GM12873 (cell line): Measurements from ENCODE around the gene TTF2.

Source experiments
- CTCF ChIP-seq: IDR thresholded peaks from 2 replicates; pipeline ENCODE4 v1.5.1; 2012; ENCODE audit warnings: low read depth, mild to moderate bottlenecking, moderate library complexity, low read length, control low read depth; ENCODE audit not compliant: insufficient read depth; ENCODE audit errors: missing control alignments

TTF2 gene

GRCh38 chr1:117136749-117137148 lies 76.6 kb downstream of the TTF2 start:
- TF ChIP-seq CTCF: no peak

GRCh38 chr1:117137281-117137855 lies 77.2 kb downstream of the TTF2 start:
- TF ChIP-seq CTCF: no peak

GRCh38 chr1:117138106-117138505 lies 78.0 kb downstream of the TTF2 start:
- no peak for TF ChIP-seq CTCF

- no peak for TF ChIP-seq CTCF
These were observed 78.4 kb downstream of the TTF2 start for GRCh38 chr1:117138561-117138960.

- TF ChIP-seq CTCF: no peak
These were observed 82.1 kb downstream of the TTF2 start for GRCh38 chr1:117142200-117142599.

GRCh38 chr1:117143172-117143571 lies 83.0 kb downstream of the TTF2 start:
- no peak for TF ChIP-seq CTCF

GRCh38 chr1:117143871-117144270 lies 83.7 kb downstream of the TTF2 start:
- TF ChIP-seq CTCF: no peak
